GM10266 (cell line): ENCODE data around the gene TAF11L6.
"Not testable (repeated sequence)": the region's sequence is repeated elsewhere in the genome, so short reads cannot be mapped to it uniquely, and the experiment has no call there.

Experiments used
- DNase-seq: peaks from one replicate; pipeline ENCODE4 v3.0.0; 2012; ENCODE audit errors: extremely low spot score
- CTCF ChIP-seq: IDR thresholded peaks from 2 replicates; pipeline ENCODE4 v1.5.1; 2012; ENCODE audit warnings: mild to moderate bottlenecking, low read depth; ENCODE audit not compliant: control insufficient read depth, insufficient read depth; ENCODE audit errors: missing control alignments

TAF11L6 gene

GRCh38 chr5:17511775-17512325, 16.6 kb upstream of the TAF11L6 start:
- no peak for DNase-seq
- TF ChIP-seq CTCF = no peak

GRCh38 chr5:17517526-17517925, 10.9 kb upstream of the TAF11L6 start:
- not testable (repeated sequence) for DNase-seq

DNA sequence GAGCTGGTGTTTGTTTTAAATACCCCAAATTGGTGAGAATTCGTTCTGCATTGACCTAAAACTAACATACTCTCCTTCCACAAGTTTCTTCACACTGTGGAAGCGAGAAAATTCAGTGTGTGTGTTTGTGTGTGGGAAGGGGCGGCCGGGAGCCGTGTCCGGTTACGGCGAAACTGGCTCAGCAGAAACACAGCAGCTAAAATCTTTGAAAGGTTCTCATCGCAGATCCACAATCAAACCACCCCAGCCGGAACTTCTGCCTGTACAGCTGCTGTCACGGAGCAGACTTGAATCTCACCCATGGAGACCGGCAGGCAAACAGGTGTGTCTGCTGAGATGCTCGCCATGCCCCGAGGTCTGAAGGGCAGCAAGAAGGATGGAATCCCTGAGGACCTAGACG, 10.4 kb upstream of the TAF11L6 start, which contains the start of gene TAF11L3:
TSS of gene TAF11L3 (plus strand) at position 301 of the 400 bp plus-strand sequence.
- DNase-seq = not testable (repeated sequence)

GRCh38 chr5:17519508-17519907, 9.0 kb upstream of the TAF11L6 start:
- DNase-seq = not testable (repeated sequence)

DNA sequence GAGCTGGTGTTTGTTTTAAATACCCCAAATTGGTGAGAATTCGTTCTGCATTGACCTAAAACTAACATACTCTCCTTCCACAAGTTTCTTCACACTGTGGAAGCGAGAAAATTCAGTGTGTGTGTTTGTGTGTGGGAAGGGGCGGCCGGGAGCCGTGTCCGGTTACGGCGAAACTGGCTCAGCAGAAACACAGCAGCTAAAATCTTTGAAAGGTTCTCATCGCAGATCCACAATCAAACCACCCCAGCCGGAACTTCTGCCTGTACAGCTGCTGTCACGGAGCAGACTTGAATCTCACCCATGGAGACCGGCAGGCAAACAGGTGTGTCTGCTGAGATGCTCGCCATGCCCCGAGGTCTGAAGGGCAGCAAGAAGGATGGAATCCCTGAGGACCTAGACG, 7.0 kb upstream of the TAF11L6 start, which contains the start of gene TAF11L4:
TSS of gene TAF11L4 (plus strand) at position 301 of the 400 bp plus-strand sequence.
- not testable (repeated sequence) for DNase-seq

DNA sequence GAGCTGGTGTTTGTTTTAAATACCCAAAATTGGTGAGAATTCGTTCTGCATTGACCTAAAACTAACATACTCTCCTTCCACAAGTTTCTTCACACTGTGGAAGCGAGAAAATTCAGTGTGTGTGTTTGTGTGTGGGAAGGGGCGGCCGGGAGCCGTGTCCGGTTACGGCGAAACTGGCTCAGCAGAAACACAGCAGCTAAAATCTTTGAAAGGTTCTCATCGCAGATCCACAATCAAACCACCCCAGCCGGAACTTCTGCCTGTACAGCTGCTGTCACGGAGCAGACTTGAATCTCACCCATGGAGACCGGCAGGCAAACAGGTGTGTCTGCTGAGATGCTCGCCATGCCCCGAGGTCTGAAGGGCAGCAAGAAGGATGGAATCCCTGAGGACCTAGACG, 3.5 kb upstream of the TAF11L6 start, which contains the start of gene TAF11L5:
TSS of gene TAF11L5 (plus strand) at position 301 of the 400 bp plus-strand sequence.
- DNase-seq = not testable (repeated sequence)

GRCh38 chr5:17526504-17526903, 2.0 kb upstream of the TAF11L6 start:
- not testable (repeated sequence) for DNase-seq
